Upper lobe of left lung (tissue), 4 donors: ENCODE results near the gene OR52D1.

Experiments
- EP300 ChIP-seq, 4 donors: sonication (generic); formaldehyde crosslinking; IDR thresholded peaks; one replicate each; pipeline ENCODE4 v1.5.1; 2017; ENCODE audit warnings: antibody characterized with exemption in 4 of 4, control low read depth in 2 of 4
- POLR2A ChIP-seq, 4 donors: fragments of 450-650 bp; IDR thresholded peaks; one replicate each; pipeline ENCODE4 v1.5.1; 2016 to 2017; ENCODE audit warnings: antibody characterized with exemption in 4 of 4, mild to moderate bottlenecking in 2 of 4
- POLR2AphosphoS5 ChIP-seq, 2 donors: sonication (generic); formaldehyde crosslinking; IDR thresholded peaks; one replicate each; pipeline ENCODE4 v1.5.1; 2017; ENCODE audit warnings: antibody characterized with exemption in 2 of 2
- TF ChIP-seq, protein P1 (sequence below), 6 experiments: fragments of 450-650 bp in 4 of 6; fragments of 200-600 bp in 2 of 6; sonication (generic) in 2 of 6; IDR thresholded peaks; one replicate each; pipeline ENCODE4 v1.5.1; 2016 to 2019; ENCODE audit warnings: antibody characterized with exemption in 6 of 6

DNA sequence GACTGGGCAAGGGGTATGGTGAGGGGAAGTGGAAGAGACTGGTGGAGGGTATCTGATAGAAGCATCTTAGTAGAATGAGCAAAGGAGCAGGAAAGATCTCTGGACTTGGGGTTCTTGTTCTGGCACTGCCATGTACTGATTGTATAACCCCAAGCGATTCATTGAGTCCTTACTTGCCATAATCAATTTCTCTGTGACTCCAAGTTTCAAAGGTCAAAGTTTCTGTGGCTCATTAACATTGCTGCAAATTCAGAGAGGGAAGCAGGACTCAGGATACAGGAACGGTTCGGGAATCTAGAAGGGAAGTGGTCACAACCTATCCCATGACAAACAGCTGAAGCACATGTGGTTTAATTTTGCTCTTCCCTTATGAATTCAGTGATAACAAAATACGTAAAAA lies 39.1 kb upstream of the OR52D1 start:
- TF ChIP-seq, protein P1, sequence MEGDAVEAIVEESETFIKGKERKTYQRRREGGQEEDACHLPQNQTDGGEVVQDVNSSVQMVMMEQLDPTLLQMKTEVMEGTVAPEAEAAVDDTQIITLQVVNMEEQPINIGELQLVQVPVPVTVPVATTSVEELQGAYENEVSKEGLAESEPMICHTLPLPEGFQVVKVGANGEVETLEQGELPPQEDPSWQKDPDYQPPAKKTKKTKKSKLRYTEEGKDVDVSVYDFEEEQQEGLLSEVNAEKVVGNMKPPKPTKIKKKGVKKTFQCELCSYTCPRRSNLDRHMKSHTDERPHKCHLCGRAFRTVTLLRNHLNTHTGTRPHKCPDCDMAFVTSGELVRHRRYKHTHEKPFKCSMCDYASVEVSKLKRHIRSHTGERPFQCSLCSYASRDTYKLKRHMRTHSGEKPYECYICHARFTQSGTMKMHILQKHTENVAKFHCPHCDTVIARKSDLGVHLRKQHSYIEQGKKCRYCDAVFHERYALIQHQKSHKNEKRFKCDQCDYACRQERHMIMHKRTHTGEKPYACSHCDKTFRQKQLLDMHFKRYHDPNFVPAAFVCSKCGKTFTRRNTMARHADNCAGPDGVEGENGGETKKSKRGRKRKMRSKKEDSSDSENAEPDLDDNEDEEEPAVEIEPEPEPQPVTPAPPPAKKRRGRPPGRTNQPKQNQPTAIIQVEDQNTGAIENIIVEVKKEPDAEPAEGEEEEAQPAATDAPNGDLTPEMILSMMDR (IDR thresholded peaks at IDR 0.05), result no peak
- TF ChIP-seq POLR2A (IDR thresholded peaks at IDR 0.05) (no peak), POLR2AphosphoS5 (IDR thresholded peaks at IDR 0.05) (no peak), EP300 (IDR thresholded peaks at IDR 0.05) (no peak)
